Activated CD8-positive, alpha-beta memory T cell treated with anti-CD3 and anti-CD28 coated beads, Interleukin-2, amount 10 ng/mL, durations not matched to agents 7 days and 5 days (primary cell): Measurements from ENCODE around the gene PRKRA. TPM values are rescaled to one million over a fixed set of nuclear protein-coding genes. Genes with fewer than 3 reads are reported as not detected.
"Not testable (repeated sequence)": the region's sequence is repeated elsewhere in the genome, so short reads cannot be mapped to it uniquely, and the experiment has no call there.

Experiments used
- ATAC-seq: fragments of 150-1000 bp; cut with Tn5 transposase; one replicate; pipeline ENCODE4 v1.10.0; 2021; ENCODE audit warnings: moderate library complexity
- CTCF ChIA-PET: fragments of 350-600 bp; sonication (Branson Sonifier 250); formaldehyde crosslinking; loops from one replicate; lab custom pipeline; 2021; ENCODE audit warnings: antibody characterized with exemption; lab: Charles Lee
- DNase-seq: peaks from one replicate; pipeline ENCODE4 v3.0.0-alpha.2; 2020
- H3K27ac Mint-ChIP-seq: one replicate; pipeline ENCODE4 v1.8.0; 2021; ENCODE audit warnings: mild to moderate bottlenecking, mixed read lengths
- H3K27me3 Mint-ChIP-seq: one replicate; pipeline ENCODE4 v1.8.0; 2021; ENCODE audit warnings: mixed read lengths
- H3K36me3 Mint-ChIP-seq: one replicate; pipeline ENCODE4 v1.8.0; 2021; ENCODE audit warnings: mild to moderate bottlenecking, mixed read lengths
- H3K4me1 Mint-ChIP-seq: one replicate; pipeline ENCODE4 v1.8.0; 2021; ENCODE audit warnings: mixed read lengths
- H3K4me3 Mint-ChIP-seq: one replicate; pipeline ENCODE4 v1.8.0; 2021; ENCODE audit warnings: mild to moderate bottlenecking, moderate library complexity, mixed read lengths
- H3K9me3 Mint-ChIP-seq: one replicate; pipeline ENCODE4 v1.8.0; 2022; ENCODE audit warnings: low read depth, mixed read lengths
- total RNA-seq, 2 experiments: library from RNA; stranded (reverse); gene quantifications; one replicate each; pipeline ENCODE4 v1.2.3, GENCODE V29; 2021

Gene PRKRA
- total RNA-seq, 2 experiments from 2014 or later: 33.5 to 37.5 TPM

- Mint-ChIP-seq H3K4me1 (peaks cover 51% of the 10 kb centered on the region), H3K27ac (no peak overlapping the region), H3K27me3 (no peaks in the 10 kb centered on the region), H3K36me3 (peaks cover 65% of the 10 kb centered on the region), H3K4me3 (no peak overlapping the region), H3K9me3 (peaks cover 5% of the 10 kb centered on the region)
- CTCF ChIA-PET: interaction anchor here (0.7 to 8.5 kb wide), 4 partner anchors 11 to 68 kb away, joined by 3 to 150 read pairs (median 17); no protein-coding TSS in a partner anchor
- DNase-seq (no peak), ATAC-seq (no peak)
These were observed 30.4 kb downstream of the PRKRA start for GRCh38 chr2:178420463-178420999.

- H3K27ac Mint-ChIP-seq: no peak overlapping the region
- ATAC-seq (no peak), DNase-seq (no peak)
- H3K27me3 Mint-ChIP-seq: no peaks in the 10 kb centered on the region
- CTCF ChIA-PET: interaction anchor here (0.9 to 8.5 kb wide), 8 partner anchors 9 to 307 kb away, joined by 3 to 150 read pairs (median 6); partner anchors contain the start of genes PJVK, PRKRA and RBM45
- peaks cover 57% of the 10 kb centered on the region for H3K36me3 Mint-ChIP-seq
- H3K4me3 Mint-ChIP-seq: no peak overlapping the region
- peaks cover 55% of the 10 kb centered on the region for H3K4me1 Mint-ChIP-seq
- H3K9me3 Mint-ChIP-seq: no peaks in the 10 kb centered on the region
These were observed 31.9 kb downstream of the PRKRA start for GRCh38 chr2:178419123-178419522.

GRCh38 chr2:178418426-178418825 lies 32.5 kb downstream of the PRKRA start:
- ATAC-seq: no peak
- CTCF ChIA-PET: interaction anchor here (1.1 to 8.5 kb wide), 6 partner anchors 10 to 98 kb away, joined by 3 to 150 read pairs (median 7); partner anchors contain the start of genes PJVK and PRKRA
- peaks cover 52% of the 10 kb centered on the region for H3K4me1 Mint-ChIP-seq
- no peaks in the 10 kb centered on the region for H3K27me3 Mint-ChIP-seq
- DNase-seq: no peak
- no peak overlapping the region for H3K27ac Mint-ChIP-seq
- no peaks in the 10 kb centered on the region for H3K9me3 Mint-ChIP-seq
- no peak overlapping the region for H3K4me3 Mint-ChIP-seq
- peaks cover 50% of the 10 kb centered on the region for H3K36me3 Mint-ChIP-seq

- ATAC-seq (no peak), DNase-seq (no peak)
- Mint-ChIP-seq H3K36me3 (peaks cover 46% of the 10 kb centered on the region), H3K27me3 (no peaks in the 10 kb centered on the region), H3K27ac (no peak overlapping the region), H3K9me3 (no peaks in the 10 kb centered on the region), H3K4me1 (peaks cover 55% of the 10 kb centered on the region), H3K4me3 (no peak overlapping the region)
- CTCF ChIA-PET: interaction anchor here (2.1 to 8.5 kb wide), 4 partner anchors 10 to 33 kb away, joined by 5 to 150 read pairs (median 18); partner anchors contain the start of genes PJVK and PRKRA
These were observed 33.1 kb downstream of the PRKRA start for GRCh38 chr2:178417916-178418315.

- CTCF ChIA-PET: interaction anchor here (0.6 to 8.5 kb wide), 6 partner anchors 12 to 304 kb away, joined by 3 to 150 read pairs (median 11); partner anchors contain the start of genes PJVK, PRKRA and RBM45
- no peak for DNase-seq
- Mint-ChIP-seq H3K27ac (no peak overlapping the region), H3K4me3 (peak overlapping the region; percentile 28), H3K9me3 (no peaks in the 10 kb centered on the region), H3K27me3 (no peaks in the 10 kb centered on the region), H3K36me3 (peaks cover 30% of the 10 kb centered on the region), H3K4me1 (peaks cover 69% of the 10 kb centered on the region)
- no peak for ATAC-seq
These were observed 35.0 kb downstream of the PRKRA start for GRCh38 chr2:178415979-178416378.

GRCh38 chr2:178414266-178415247 lies 36.4 kb downstream of the PRKRA start:
- H3K27ac Mint-ChIP-seq: peak overlapping the region; percentile 94
- H3K4me1 Mint-ChIP-seq: peaks cover 70% of the 10 kb centered on the region
- peak overlapping the region; percentile 81 for H3K4me3 Mint-ChIP-seq
- no peaks in the 10 kb centered on the region for H3K9me3 Mint-ChIP-seq
- peak; percentile 95 for DNase-seq
- H3K36me3 Mint-ChIP-seq: peaks cover 23% of the 10 kb centered on the region
- no peaks in the 10 kb centered on the region for H3K27me3 Mint-ChIP-seq
- ATAC-seq: peak; percentile 75
- CTCF ChIA-PET: interaction anchor here (0.6 to 8.5 kb wide), 35 partner anchors 9 to 304 kb away, joined by 3 to 150 read pairs (median 5); partner anchors contain the start of genes PJVK, PRKRA and RBM45

GRCh38 chr2:178413472-178414265 lies 37.3 kb downstream of the PRKRA start:
- peak; percentile 82 for ATAC-seq
- H3K9me3 Mint-ChIP-seq: no peaks in the 10 kb centered on the region

GRCh38 chr2:178412453-178412852 lies 38.5 kb downstream of the PRKRA start:
- H3K4me3 Mint-ChIP-seq: peak overlapping the region; percentile 81
- not testable (repeated sequence) for ATAC-seq
- peak overlapping the region; percentile 94 for H3K27ac Mint-ChIP-seq

More at GRCh38 chr2:178413472-178414265, 37.3 kb downstream of the PRKRA start:
- DNase-seq: peak; percentile 90
- CTCF ChIA-PET: interaction anchor here (0.9 to 8.5 kb wide), 24 partner anchors 10 to 301 kb away, joined by 3 to 150 read pairs (median 6); partner anchors contain the start of genes PJVK, PRKRA and RBM45
- Mint-ChIP-seq H3K4me1 (peaks cover 64% of the 10 kb centered on the region), H3K27me3 (no peaks in the 10 kb centered on the region), H3K4me3 (peak overlapping the region; percentile 81), H3K27ac (peak overlapping the region; percentile 94), H3K36me3 (peaks cover 21% of the 10 kb centered on the region)

GRCh38 chr2:178412047-178412446 lies 38.9 kb downstream of the PRKRA start:
- H3K36me3 Mint-ChIP-seq: peaks cover 21% of the 10 kb centered on the region
- H3K4me1 Mint-ChIP-seq: peaks cover 59% of the 10 kb centered on the region
- H3K9me3 Mint-ChIP-seq: no peaks in the 10 kb centered on the region
- ATAC-seq (no peak), DNase-seq (no peak)
- no peaks in the 10 kb centered on the region for H3K27me3 Mint-ChIP-seq
- CTCF ChIA-PET: interaction anchor here (1.1 to 8.5 kb wide), 4 partner anchors 8 to 111 kb away, joined by 3 to 150 read pairs (median 72); no protein-coding TSS in a partner anchor
- no peak overlapping the region for H3K4me3 Mint-ChIP-seq
- H3K27ac Mint-ChIP-seq: no peak overlapping the region

More at GRCh38 chr2:178412453-178412852, 38.5 kb downstream of the PRKRA start:
- DNase-seq, H3K27me3 Mint-ChIP-seq, H3K9me3 Mint-ChIP-seq: not testable (repeated sequence)
- Mint-ChIP-seq H3K4me1 (peaks cover 58% of the 10 kb centered on the region), H3K36me3 (peaks cover 20% of the 10 kb centered on the region)
- CTCF ChIA-PET: interaction anchor here (1.1 to 8.5 kb wide), 5 partner anchors 9 to 110 kb away, joined by 3 to 150 read pairs (median 7); partner anchors contain the start of genes PJVK and PRKRA

GRCh38 chr2:178409261-178409660 lies 41.7 kb downstream of the PRKRA start:
- CTCF ChIA-PET: interaction anchor here (1.0 to 1.5 kb wide), 2 partner anchors 10 to 16 kb away, joined by 3 to 4 read pairs; no protein-coding TSS in a partner anchor

GRCh38 chr2:178404368-178404767 lies 46.6 kb downstream of the PRKRA start:
- CTCF ChIA-PET: interaction anchor here (1.1 to 7.9 kb wide), 3 partner anchors 9 to 47 kb away, joined by 3 to 150 read pairs (median 6); partner anchors contain the start of genes PJVK and PRKRA
- Mint-ChIP-seq H3K27me3 (peaks cover 2% of the 10 kb centered on the region), H3K9me3 (no peaks in the 10 kb centered on the region), H3K36me3 (peaks cover 7% of the 10 kb centered on the region), H3K27ac (peak overlapping the region; percentile 86), H3K4me3 (peak overlapping the region; percentile 56), H3K4me1 (peaks cover 54% of the 10 kb centered on the region)
- DNase-seq: peak; percentile 93
- peak; percentile 93 for ATAC-seq

More at GRCh38 chr2:178409261-178409660, 41.7 kb downstream of the PRKRA start:
- no peaks in the 10 kb centered on the region for H3K27me3 Mint-ChIP-seq
- no peaks in the 10 kb centered on the region for H3K9me3 Mint-ChIP-seq
- DNase-seq: no peak
- H3K4me1 Mint-ChIP-seq: peaks cover 60% of the 10 kb centered on the region
- no peak for ATAC-seq
- peaks cover 9% of the 10 kb centered on the region for H3K36me3 Mint-ChIP-seq
- H3K4me3 Mint-ChIP-seq: no peak overlapping the region
- no peak overlapping the region for H3K27ac Mint-ChIP-seq
